OCI-LY7 (cell line): ENCODE measurements around the gene LPAR3. TPM values are rescaled to one million over a fixed set of nuclear protein-coding genes. Genes with fewer than 3 reads are reported as not detected.

ENCODE experiments used
- BruUV-seq: library from RNA; stranded (reverse); fragments of 400-500 nt; replicated peaks from 2 replicates; lab custom pipeline; 2021; lab: Mats Ljungman, UMichigan
- CTCF ChIA-PET: fragments of 300-600 bp; sonication (Branson Sonifier 250); formaldehyde crosslinking; loops from one replicate; lab custom pipeline; 2022; ENCODE audit warnings: antibody characterized with exemption; ENCODE audit not compliant: unreplicated experiment; lab: Charles Lee
- POLR2A ChIA-PET: fragments of 300-600 bp; sonication (Branson Sonifier 250); formaldehyde crosslinking; loops from one replicate; lab custom pipeline; 2022; ENCODE audit warnings: antibody characterized with exemption; lab: Charles Lee
- DNase-seq: peaks from one replicate; pipeline ENCODE4 v3.0.0-alpha.2; 2015; ENCODE audit warnings: low spot score
- H2AFZ ChIP-seq: fragments of 200-600 bp; sonication (generic), shearing (Covaris generic); 2 replicates; pipeline ENCODE4 v1.6.1; 2014; ENCODE audit warnings: mild to moderate bottlenecking, antibody characterized with exemption, low read length, moderate library complexity
- H3K27ac ChIP-seq: fragments of 200-600 bp; sonication (generic); 2 replicates; pipeline ENCODE4 v1.5.1; 2014; ENCODE audit warnings: mixed run types, low read depth, mild to moderate bottlenecking, moderate library complexity, low read length, inconsistent platforms; ENCODE audit not compliant: poor library complexity, severe bottlenecking
- H3K36me3 ChIP-seq: fragments of 200-600 bp; sonication (generic); 2 replicates; pipeline ENCODE4 v1.6.1; 2014; ENCODE audit warnings: mild to moderate bottlenecking, antibody characterized with exemption, low read length, moderate library complexity, mixed read lengths; ENCODE audit not compliant: insufficient read depth
- H3K4me1 ChIP-seq: fragments of 200-600 bp; sonication (generic); 2 replicates; pipeline ENCODE4 v1.5.1; 2014; ENCODE audit warnings: mild to moderate bottlenecking, low read length; ENCODE audit not compliant: insufficient read depth, poor library complexity, severe bottlenecking
- H3K4me2 ChIP-seq: fragments of 200-600 bp; sonication (generic); 2 replicates; pipeline ENCODE4 v1.6.1; 2014; ENCODE audit warnings: mild to moderate bottlenecking, low read length
- H3K4me3 ChIP-seq: fragments of 200-600 bp; sonication (generic); 2 replicates; pipeline ENCODE4 v1.5.1; 2014; ENCODE audit warnings: mild to moderate bottlenecking, low read depth, low read length; ENCODE audit not compliant: poor library complexity, severe bottlenecking
- H3K79me2 ChIP-seq: fragments of 200-600 bp; sonication (generic); 2 replicates; pipeline ENCODE4 v1.6.1; 2016; ENCODE audit warnings: low read depth, mild to moderate bottlenecking, low read length, moderate library complexity, mixed read lengths; ENCODE audit not compliant: insufficient read depth
- H3K9me2 ChIP-seq: fragments of 200-600 bp; sonication (generic); 2 replicates; pipeline ENCODE4 v1.6.1; 2016; ENCODE audit warnings: mild to moderate bottlenecking, low read length, mixed read lengths; ENCODE audit not compliant: insufficient read depth
- H3K9me3 ChIP-seq: fragments of 200-600 bp; sonication (generic); 2 replicates; pipeline ENCODE4 v1.6.1; 2014; ENCODE audit warnings: mild to moderate bottlenecking, mixed run types, low read length, mixed read lengths
- H4K20me1 ChIP-seq: fragments of 200-600 bp; sonication (generic); 2 replicates; pipeline ENCODE4 v1.6.1; 2014; ENCODE audit warnings: mild to moderate bottlenecking, antibody characterized with exemption, low read length, moderate library complexity, mixed read lengths; ENCODE audit not compliant: insufficient read depth
- CTCF ChIP-seq: fragments of 200-600 bp; sonication (generic); conservative IDR thresholded peaks from 2 replicates; pipeline ENCODE4 v1.5.1; 2014; ENCODE audit warnings: mild to moderate bottlenecking, antibody characterized with exemption, low read length, moderate library complexity, mixed read lengths
- EZH2phosphoT487 ChIP-seq: fragments of 200-600 bp; sonication (generic); IDR thresholded peaks from 2 replicates; pipeline ENCODE4 v1.6.1; 2018; ENCODE audit warnings: low read depth, borderline replicate concordance, mild to moderate bottlenecking, mixed run types, antibody characterized with exemption, low read length, moderate library complexity, mixed read lengths
- intact Hi-C: fragments of 100-400 bp; cut with micrococcal nuclease; formaldehyde crosslinking; loops from one replicate; pipeline ENCODE4 v1.10.0; 2022; ENCODE audit not compliant: unreplicated experiment
- total RNA-seq, 2 experiments: library from RNA; depleted of rRNA in 1 of 2; stranded (reverse); fragments of >200 nt in 1 of 2; shearing (Covaris generic) in 1 of 2; gene quantifications; 2 replicates each; pipeline ENCODE4 v1.2.3, GENCODE V29; 2014 to 2022

Gene LPAR3
- total RNA-seq, 2 experiments from 2014 or later, result not detected

GRCh38 chr1:84899969-84900368, 7.0 kb upstream of the LPAR3 start:
- ChIA-PET POLR2A (no interaction called here), CTCF (no interaction called here)
- DNase-seq, result no peak
- intact Hi-C loops, result no loop called here
- no peaks in the 10 kb centered on the region for H3K9me2 ChIP-seq
- no peak for TF ChIP-seq EZH2phosphoT487
- TF ChIP-seq CTCF, result no peak
- no peaks in the 10 kb centered on the region for H3K9me3 ChIP-seq
- H3K36me3 ChIP-seq, result no peaks in the 10 kb centered on the region
- no peak overlapping the region for H3K27ac ChIP-seq
- no peak overlapping the region for H2AFZ ChIP-seq
- no peaks in the 10 kb centered on the region for H4K20me1 ChIP-seq
- H3K4me3 ChIP-seq, result no peak overlapping the region
- no peak overlapping the region for H3K4me2 ChIP-seq
- no peaks in the 10 kb centered on the region for H3K79me2 ChIP-seq
- no peaks in the 10 kb centered on the region for H3K4me1 ChIP-seq
- BruUV-seq, result no TSS peak

- ChIA-PET POLR2A (interaction anchor here (0.6 to 1.1 kb wide), 2 partner anchors 10 to 27 kb away, joined by 3 read pairs; no protein-coding TSS in a partner anchor), CTCF (no interaction called here)
- TF ChIP-seq EZH2phosphoT487, result no peak
- no peak for TF ChIP-seq CTCF
- no peaks in the 10 kb centered on the region for H3K9me2 ChIP-seq
- H3K79me2 ChIP-seq, result no peaks in the 10 kb centered on the region
- no peak overlapping the region for H3K4me2 ChIP-seq
- H3K9me3 ChIP-seq, result no peaks in the 10 kb centered on the region
- no TSS peak for BruUV-seq
- no peak overlapping the region for H2AFZ ChIP-seq
- no peak for DNase-seq
- H4K20me1 ChIP-seq, result no peaks in the 10 kb centered on the region
- no peak overlapping the region for H3K4me3 ChIP-seq
- no peak overlapping the region for H3K27ac ChIP-seq
- H3K4me1 ChIP-seq, result no peaks in the 10 kb centered on the region
- H3K36me3 ChIP-seq, result no peaks in the 10 kb centered on the region
- intact Hi-C loops, result no loop called here
Observed at GRCh38 chr1:84896279-84896678, 3.3 kb upstream of the LPAR3 start.

- Histone ChIP-seq H3K9me2 (no peaks in the 10 kb centered on the region), H4K20me1 (no peaks in the 10 kb centered on the region), H3K79me2 (no peaks in the 10 kb centered on the region), H3K36me3 (no peaks in the 10 kb centered on the region), H3K4me1 (no peaks in the 10 kb centered on the region), H3K4me2 (no peak overlapping the region), H3K9me3 (no peaks in the 10 kb centered on the region), H3K4me3 (no peak overlapping the region), H3K27ac (no peak overlapping the region), H2AFZ (no peak overlapping the region)
- CTCF ChIA-PET, result no interaction called here
- POLR2A ChIA-PET, result no interaction called here
- no peak for TF ChIP-seq EZH2phosphoT487
- no peak for TF ChIP-seq CTCF
- intact Hi-C loops, result no loop called here
- no peak for DNase-seq
- BruUV-seq, result no TSS peak
Observed at GRCh38 chr1:84890566-84890965, 2.4 kb downstream of the LPAR3 start.
